ENCODE measurements around the gene MSTO1.

GRCh38 chr1:155609515-155610256 lies at the start of gene MSTO1:
- no peak for TF ChIP-seq CTCF (conservative IDR thresholded peaks at IDR 0.05; ENCODE audit: low read depth, low read length)
- TF ChIP-seq MAZ (IDR thresholded peaks at IDR 0.05; ENCODE audit: borderline replicate concordance, low read depth, low read length), result no peak
- no peak for TF ChIP-seq RCOR1 (IDR thresholded peaks at IDR 0.05; ENCODE audit: insufficient replicate concordance, low read length)
- peak; percentile 66 for TF ChIP-seq POLR2A (IDR thresholded peaks at IDR 0.05; ENCODE audit: low read depth, low read length)
- no peak for TF ChIP-seq BHLHE40 (IDR thresholded peaks at IDR 0.05; ENCODE audit: low read depth, low read length)
- TF ChIP-seq CHD1 (IDR thresholded peaks at IDR 0.05; ENCODE audit: low read depth, low read length), result no peak
- TF ChIP-seq CEBPB (IDR thresholded peaks at IDR 0.05; ENCODE audit: low read depth, low read length), result no peak
- peak; percentile 99 for TF ChIP-seq MXI1 (IDR thresholded peaks at IDR 0.05; ENCODE audit: borderline replicate concordance, low read depth, low read length)
- no peak for TF ChIP-seq MAFK (IDR thresholded peaks at IDR 0.05; ENCODE audit: low read depth, low read length)
- no peak for TF ChIP-seq NFE2L2 (IDR thresholded peaks at IDR 0.05; ENCODE audit: low read depth, low read length)
- TF ChIP-seq USF2 (IDR thresholded peaks at IDR 0.05; ENCODE audit: low read depth, low read length), result peak; percentile 73

Data from IMR-90 (cell line).